ENCODE results near the gene TNIK.
A peak's percentile ranks its signal among the peaks of the same experiment; 100 is the strongest.

TNIK gene

DNA sequence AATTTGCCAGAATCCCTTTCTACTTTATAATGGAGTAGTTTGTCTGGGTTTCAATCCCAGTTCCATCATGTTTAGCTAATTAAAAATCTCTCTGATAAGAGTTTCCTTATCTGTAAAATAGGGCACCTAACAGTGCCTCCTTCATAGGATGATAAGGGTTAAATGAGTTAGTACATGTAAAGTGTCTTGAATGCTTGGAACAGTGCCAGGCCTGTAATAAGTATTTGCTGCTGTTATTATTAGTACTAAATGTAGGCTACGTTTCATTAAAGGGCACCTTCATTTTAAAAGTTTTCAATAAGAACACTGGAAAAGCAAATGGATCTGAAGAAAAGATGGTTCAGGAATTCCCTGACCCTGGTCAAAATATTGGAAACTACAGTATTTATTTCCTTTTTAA, 421.9 kb downstream of the TNIK start:
- no peak overlapping the region for H2BK5ac ChIP-seq (ENCODE audit: low read depth, low read length, poor library complexity, severe bottlenecking)
- 60% methylated on average over 1 of the region's 1 CpG for WGBS

DNA sequence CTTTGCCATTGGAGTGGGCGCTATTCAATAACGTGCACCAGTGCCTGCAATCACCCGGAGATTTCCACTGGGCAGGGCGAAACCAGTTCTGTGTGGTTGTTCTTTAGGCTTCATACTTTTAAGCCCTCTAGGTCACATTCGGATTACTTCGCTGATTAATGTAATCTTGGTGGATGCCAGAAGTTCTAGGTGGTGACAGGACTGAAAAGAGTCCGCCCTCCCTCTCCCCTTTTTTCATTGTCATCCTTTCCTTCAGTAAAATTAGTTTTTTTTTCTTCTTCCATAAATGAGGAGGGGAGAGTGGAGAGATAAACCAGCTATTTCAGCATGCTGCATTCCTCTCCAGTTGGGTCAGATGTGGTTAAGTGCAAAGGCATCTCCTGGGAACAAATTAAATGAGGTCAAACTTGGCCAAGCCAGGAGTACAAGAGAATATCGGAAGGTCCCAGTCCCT, 431.4 kb downstream of the TNIK start:
- peaks cover 12% of the 10 kb centered on the region for H3K4me1 ChIP-seq (ENCODE audit: control insufficient read depth, insufficient read depth, low read depth, low read length)
- H3K4ac ChIP-seq (ENCODE audit: low read depth in 1 of 2, low read length in 2 of 2), result no peak overlapping the region
- H2AFZ ChIP-seq (ENCODE audit: low read depth, low read length), result peak overlapping the region; percentile 16
- H2BK5ac ChIP-seq (ENCODE audit: low read depth, low read length, poor library complexity, severe bottlenecking), result peak overlapping the region; percentile 39
- 39% methylated on average over 5 of the region's 8 CpGs for WGBS
- DNase-seq, result peak; percentile 71
- no peaks in the 10 kb centered on the region for H3K36me3 ChIP-seq (ENCODE audit: control insufficient read depth in 1 of 2, insufficient read depth in 2 of 2, low read depth in 1 of 2, low read length in 2 of 2)
- no peak overlapping the region for H2BK15ac ChIP-seq (ENCODE audit: low read depth, poor library complexity, severe bottlenecking)
- no peak overlapping the region for H2BK120ac ChIP-seq (ENCODE audit: low read depth, low read length)
- H2BK12ac ChIP-seq (ENCODE audit: low read length in 2 of 2), result no peak overlapping the region
- no peaks in the 10 kb centered on the region for H3K79me1 ChIP-seq (replicated peaks; ENCODE audit: low read length, poor library complexity, severe bottlenecking)
- peak overlapping the region in 1 of 2 experiments; percentile 54 for H3K18ac ChIP-seq (ENCODE audit: low read depth in 1 of 2, low read length in 2 of 2)
- H2AK5ac ChIP-seq (ENCODE audit: low read length, severe bottlenecking), result peak overlapping the region; percentile 40
- H4K91ac ChIP-seq (ENCODE audit: low read length), result no peak overlapping the region
- no peaks in the 10 kb centered on the region for H3K27me3 ChIP-seq (ENCODE audit: control insufficient read depth in 1 of 2, insufficient read depth in 1 of 2, low read length in 2 of 2)
- H3K23ac ChIP-seq (ENCODE audit: low read length in 2 of 2), result no peak overlapping the region
- H3K4me2 ChIP-seq (ENCODE audit: low read length, poor library complexity, severe bottlenecking), result no peak overlapping the region
- no peak overlapping the region for H3K14ac ChIP-seq (ENCODE audit: low read length in 2 of 2)
- H3K9ac ChIP-seq (ENCODE audit: low read length), result peak overlapping the region; percentile 83
- peak overlapping the region in 1 of 2 experiments; percentile 66 for H3K4me3 ChIP-seq (ENCODE audit: insufficient read depth in 1 of 2, low read depth in 1 of 2, low read length in 2 of 2)
- no peaks in the 10 kb centered on the region for H3K9me3 ChIP-seq (ENCODE audit: control insufficient read depth, low read length)
- H3K27ac ChIP-seq (ENCODE audit: low read length, poor library complexity, severe bottlenecking), result peak overlapping the region; percentile 92
- H4K8ac ChIP-seq (ENCODE audit: low read length), result peak overlapping the region; percentile 46

More for the DNA sequence above, 421.9 kb downstream of the TNIK start:
- H2AK5ac ChIP-seq (ENCODE audit: low read length, severe bottlenecking), result no peak overlapping the region
- no peak overlapping the region for H3K23ac ChIP-seq (ENCODE audit: low read length in 2 of 2)
- H3K14ac ChIP-seq (ENCODE audit: low read length in 2 of 2), result no peak overlapping the region
- no peaks in the 10 kb centered on the region for H3K79me1 ChIP-seq (replicated peaks; ENCODE audit: low read length, poor library complexity, severe bottlenecking)
- H3K9ac ChIP-seq (ENCODE audit: low read length), result no peak overlapping the region
- H3K27me3 ChIP-seq (ENCODE audit: control insufficient read depth in 1 of 2, insufficient read depth in 1 of 2, low read length in 2 of 2), result no peaks in the 10 kb centered on the region
- H3K18ac ChIP-seq (ENCODE audit: low read depth in 1 of 2, low read length in 2 of 2), result no peak overlapping the region
- no peak overlapping the region for H4K8ac ChIP-seq (ENCODE audit: low read length)
- no peak overlapping the region for H3K4me3 ChIP-seq (ENCODE audit: insufficient read depth in 1 of 2, low read depth in 1 of 2, low read length in 2 of 2)
- no peak overlapping the region for H3K27ac ChIP-seq (ENCODE audit: low read length, poor library complexity, severe bottlenecking)
- H3K4me2 ChIP-seq (ENCODE audit: low read length, poor library complexity, severe bottlenecking), result no peak overlapping the region
- H3K9me3 ChIP-seq (ENCODE audit: control insufficient read depth, low read length), result no peaks in the 10 kb centered on the region
- no peak overlapping the region for H2BK12ac ChIP-seq (ENCODE audit: low read length in 2 of 2)
- peaks cover 1% of the 10 kb centered on the region for H3K4me1 ChIP-seq (ENCODE audit: control insufficient read depth, insufficient read depth, low read depth, low read length)
- no peak overlapping the region for H3K4ac ChIP-seq (ENCODE audit: low read depth in 1 of 2, low read length in 2 of 2)
- H2AFZ ChIP-seq (ENCODE audit: low read depth, low read length), result no peak overlapping the region
- no peak overlapping the region for H2BK120ac ChIP-seq (ENCODE audit: low read depth, low read length)
- no peaks in the 10 kb centered on the region for H3K36me3 ChIP-seq (ENCODE audit: control insufficient read depth in 1 of 2, insufficient read depth in 2 of 2, low read depth in 1 of 2, low read length in 2 of 2)
- H4K91ac ChIP-seq (ENCODE audit: low read length), result no peak overlapping the region
- H2BK15ac ChIP-seq (ENCODE audit: low read depth, poor library complexity, severe bottlenecking), result no peak overlapping the region
- DNase-seq, result no peak

DNA sequence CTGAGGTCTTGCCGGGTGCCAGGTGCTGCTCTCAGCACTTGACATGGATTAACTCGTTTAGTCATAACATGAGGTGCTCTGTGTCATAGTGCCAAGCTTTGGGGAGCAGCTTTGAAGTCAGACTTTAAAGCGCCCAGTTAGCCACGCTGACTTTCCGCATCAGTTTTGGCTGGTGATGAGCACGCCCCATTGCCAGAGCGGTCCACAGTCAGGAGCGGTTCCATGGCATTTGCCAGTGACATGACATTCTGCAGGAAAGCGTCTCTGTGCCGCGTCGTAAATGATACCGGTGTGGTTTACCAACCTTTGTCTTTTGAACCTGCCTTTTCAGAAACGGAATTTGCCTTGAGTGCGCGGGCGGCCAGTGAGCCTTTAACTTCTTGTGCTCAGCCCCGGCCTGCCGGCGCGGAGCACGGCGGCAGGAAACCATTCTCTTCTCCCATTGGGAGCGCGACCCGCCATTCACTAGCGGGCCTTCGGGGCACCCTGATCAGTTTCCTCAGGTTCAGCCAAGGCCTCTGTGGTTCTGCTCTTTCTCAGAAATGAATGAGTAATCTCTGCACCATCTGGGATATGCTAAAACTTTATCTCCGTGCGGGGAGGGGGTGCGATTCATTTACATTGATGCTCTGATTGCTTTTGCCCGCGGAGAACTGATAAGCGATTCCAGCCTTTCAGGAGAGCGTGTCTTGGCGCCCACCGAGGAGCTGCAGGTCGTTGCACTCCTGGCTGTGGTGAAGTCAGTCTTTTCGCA, 432.0 kb downstream of the TNIK start:
- Histone ChIP-seq H2BK5ac (ENCODE audit: low read depth, low read length, poor library complexity, severe bottlenecking) (peak overlapping the region; percentile 73), H2BK120ac (ENCODE audit: low read depth, low read length) (no peak overlapping the region), H2AK5ac (ENCODE audit: low read length, severe bottlenecking) (peak overlapping the region; percentile 40), H4K8ac (ENCODE audit: low read length) (peak overlapping the region; percentile 46), H3K14ac (ENCODE audit: low read length in 2 of 2) (no peak overlapping the region), H3K4ac (ENCODE audit: low read depth in 1 of 2, low read length in 2 of 2) (no peak overlapping the region), H3K4me2 (ENCODE audit: low read length, poor library complexity, severe bottlenecking) (no peak overlapping the region), H3K9me3 (ENCODE audit: control insufficient read depth, low read length) (no peaks in the 10 kb centered on the region), H4K91ac (ENCODE audit: low read length) (no peak overlapping the region), H3K4me1 (ENCODE audit: control insufficient read depth, insufficient read depth, low read depth, low read length) (peaks cover 12% of the 10 kb centered on the region), H3K79me1 (replicated peaks; ENCODE audit: low read length, poor library complexity, severe bottlenecking) (no peaks in the 10 kb centered on the region), H3K9ac (ENCODE audit: low read length) (peak overlapping the region; percentile 83), H3K27ac (ENCODE audit: low read length, poor library complexity, severe bottlenecking) (peak overlapping the region; percentile 92), H3K18ac (ENCODE audit: low read depth in 1 of 2, low read length in 2 of 2) (peak overlapping the region in 1 of 2 experiments; percentile 54), H3K36me3 (ENCODE audit: control insufficient read depth in 1 of 2, insufficient read depth in 2 of 2, low read depth in 1 of 2, low read length in 2 of 2) (no peaks in the 10 kb centered on the region), H2AFZ (ENCODE audit: low read depth, low read length) (peak overlapping the region; percentile 16), H3K23ac (ENCODE audit: low read length in 2 of 2) (no peak overlapping the region), H3K27me3 (ENCODE audit: control insufficient read depth in 1 of 2, insufficient read depth in 1 of 2, low read length in 2 of 2) (no peaks in the 10 kb centered on the region), H2BK15ac (ENCODE audit: low read depth, poor library complexity, severe bottlenecking) (no peak overlapping the region), H2BK12ac (ENCODE audit: low read length in 2 of 2) (peak overlapping the region in 1 of 2 experiments; percentile 12), H3K4me3 (ENCODE audit: insufficient read depth in 1 of 2, low read depth in 1 of 2, low read length in 2 of 2) (peak overlapping the region in 1 of 2 experiments; percentile 66)
- DNase-seq, result peak; percentile 75
- 13% methylated on average over 39 of the region's 39 CpGs for WGBS

DNA sequence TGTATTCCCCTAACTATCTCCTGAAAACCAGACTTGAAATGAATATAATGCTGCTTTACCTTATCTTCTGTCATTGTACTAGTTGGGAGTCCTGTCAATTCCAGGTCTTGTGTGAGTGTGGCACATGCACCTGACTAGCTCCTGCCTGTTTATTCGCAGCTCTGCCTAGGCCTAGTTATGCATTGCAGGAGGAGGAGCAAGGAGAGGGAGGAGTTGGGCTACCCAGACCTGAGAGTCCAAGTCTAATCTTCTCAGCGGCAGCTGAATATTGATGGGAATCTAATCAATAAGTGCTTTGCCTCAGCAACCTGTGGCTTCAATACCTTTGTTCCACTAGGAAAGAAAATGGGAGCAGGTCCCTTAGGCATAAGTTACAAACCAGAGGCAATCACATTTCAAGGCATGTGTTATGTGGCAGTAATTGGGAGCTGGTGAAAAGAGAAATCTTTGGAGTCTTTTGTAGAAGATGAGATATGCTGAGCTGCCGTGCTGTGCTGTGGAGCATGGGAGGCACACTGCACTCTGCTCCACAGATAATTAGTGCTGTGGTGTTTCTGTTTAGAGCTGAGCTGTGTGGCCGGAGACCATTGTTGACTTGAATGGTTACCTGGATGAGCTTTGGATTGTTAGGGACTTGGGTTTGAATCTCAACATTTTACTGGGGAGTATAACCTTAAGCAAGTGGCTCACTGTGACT, 433.5 kb downstream of the TNIK start, which contains the start of gene SLC2A2:
Gene SLC2A2, minus strand, starts transcription at position 124 of the 697 bp plus-strand sequence. Its CDS starts 50 bp downstream, at position 74.
- Histone ChIP-seq H3K27ac (ENCODE audit: low read length, poor library complexity, severe bottlenecking) (peak within 1 kb of the TSS; percentile 38), H2AK5ac (ENCODE audit: low read length, severe bottlenecking) (peak within 1 kb of the TSS; percentile 97), H3K9ac (ENCODE audit: low read length) (no peak within 1 kb of the TSS), H3K4me1 (ENCODE audit: control insufficient read depth, insufficient read depth, low read depth, low read length) (peaks cover 12% of the 10 kb centered on the region), H4K8ac (ENCODE audit: low read length) (no peak within 1 kb of the TSS), H2BK12ac (ENCODE audit: low read length in 2 of 2) (no peak within 1 kb of the TSS), H3K18ac (ENCODE audit: low read depth in 1 of 2, low read length in 2 of 2) (no peak within 1 kb of the TSS), H3K14ac (ENCODE audit: low read length in 2 of 2) (no peak within 1 kb of the TSS), H3K27me3 (ENCODE audit: control insufficient read depth in 1 of 2, insufficient read depth in 1 of 2, low read length in 2 of 2) (no peaks in the 10 kb centered on the region), H2BK15ac (ENCODE audit: low read depth, poor library complexity, severe bottlenecking) (no peak within 1 kb of the TSS), H3K9me3 (ENCODE audit: control insufficient read depth, low read length) (no peaks in the 10 kb centered on the region), H3K23ac (ENCODE audit: low read length in 2 of 2) (no peak within 1 kb of the TSS), H2AFZ (ENCODE audit: low read depth, low read length) (no peak within 1 kb of the TSS), H3K79me1 (replicated peaks; ENCODE audit: low read length, poor library complexity, severe bottlenecking) (no peaks in the 10 kb centered on the region), H3K4ac (ENCODE audit: low read depth in 1 of 2, low read length in 2 of 2) (no peak within 1 kb of the TSS), H3K4me2 (ENCODE audit: low read length, poor library complexity, severe bottlenecking) (no peak within 1 kb of the TSS), H3K36me3 (ENCODE audit: control insufficient read depth in 1 of 2, insufficient read depth in 2 of 2, low read depth in 1 of 2, low read length in 2 of 2) (no peaks in the 10 kb centered on the region), H2BK5ac (ENCODE audit: low read depth, low read length, poor library complexity, severe bottlenecking) (no peak within 1 kb of the TSS), H2BK120ac (ENCODE audit: low read depth, low read length) (no peak within 1 kb of the TSS), H4K91ac (ENCODE audit: low read length) (no peak within 1 kb of the TSS), H3K4me3 (ENCODE audit: insufficient read depth in 1 of 2, low read depth in 1 of 2, low read length in 2 of 2) (no peak within 1 kb of the TSS)
- WGBS, result 98% methylated on average over 4 of the region's 4 CpGs
- no peak for DNase-seq
